ENCODE results near the gene MCC.

GRCh38 chr5:113081881-113082546 is 406.2 kb downstream of the MCC start:
- TF ChIP-seq CTCF (IDR thresholded peaks at IDR 0.05 in 4 of 5, conservative IDR thresholded peaks at IDR 0.05 in 1 of 5) (no peak), POLR2A (IDR thresholded peaks at IDR 0.05) (no peak)
